Left hindlimb (tissue), 1 donor: ENCODE results near the gene CBLC.

ENCODE experiments used
- DNase-seq: peaks from one replicate; pipeline ENCODE4 v3.0.0-alpha.2; 2018

The CBLC gene

GRCh38 chr19:44803442-44804428 lies 26.0 kb downstream of the CBLC start:
- DNase-seq, result no peak

DNA sequence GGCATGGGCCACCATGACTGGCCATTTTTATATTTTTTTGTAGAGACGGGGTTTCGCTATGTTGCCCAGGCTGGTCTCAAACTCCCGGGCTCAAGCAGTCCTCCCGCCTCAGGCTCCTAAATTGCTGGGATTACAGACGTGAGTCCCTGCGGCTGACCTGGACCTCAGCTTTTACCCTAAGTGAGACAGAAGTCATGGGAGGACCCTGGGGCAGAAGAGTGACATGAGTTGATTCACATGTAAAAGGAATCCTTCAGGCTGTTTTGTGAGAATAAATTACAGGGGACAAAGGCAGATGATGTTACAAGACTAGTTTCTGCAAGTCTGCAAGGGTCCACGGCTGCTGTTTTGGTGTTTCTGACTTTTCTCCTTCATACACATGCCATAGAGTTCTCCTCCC lies 28.6 kb downstream of the CBLC start:
- DNase-seq, result no peak

DNA sequence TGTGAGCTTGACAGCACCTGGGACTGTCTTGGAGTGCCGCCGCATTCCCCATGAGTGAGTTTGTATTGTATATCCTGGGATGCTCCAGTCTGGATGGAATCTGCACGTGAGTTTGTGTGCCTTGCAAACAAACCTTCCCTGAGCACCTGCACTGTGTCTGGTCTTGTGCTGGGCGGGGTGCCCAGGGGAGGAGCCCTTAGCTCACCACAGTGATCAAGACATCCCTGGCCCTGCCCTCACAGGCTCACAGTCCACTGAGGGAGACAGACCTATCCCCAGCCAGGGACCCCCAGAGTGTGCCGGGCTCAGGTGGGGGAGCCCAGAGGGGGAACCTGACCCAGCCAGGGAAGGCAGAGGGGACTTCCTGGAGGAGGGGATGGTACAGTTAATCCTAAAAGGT lies 29.5 kb downstream of the CBLC start:
- DNase-seq, result no peak

DNA sequence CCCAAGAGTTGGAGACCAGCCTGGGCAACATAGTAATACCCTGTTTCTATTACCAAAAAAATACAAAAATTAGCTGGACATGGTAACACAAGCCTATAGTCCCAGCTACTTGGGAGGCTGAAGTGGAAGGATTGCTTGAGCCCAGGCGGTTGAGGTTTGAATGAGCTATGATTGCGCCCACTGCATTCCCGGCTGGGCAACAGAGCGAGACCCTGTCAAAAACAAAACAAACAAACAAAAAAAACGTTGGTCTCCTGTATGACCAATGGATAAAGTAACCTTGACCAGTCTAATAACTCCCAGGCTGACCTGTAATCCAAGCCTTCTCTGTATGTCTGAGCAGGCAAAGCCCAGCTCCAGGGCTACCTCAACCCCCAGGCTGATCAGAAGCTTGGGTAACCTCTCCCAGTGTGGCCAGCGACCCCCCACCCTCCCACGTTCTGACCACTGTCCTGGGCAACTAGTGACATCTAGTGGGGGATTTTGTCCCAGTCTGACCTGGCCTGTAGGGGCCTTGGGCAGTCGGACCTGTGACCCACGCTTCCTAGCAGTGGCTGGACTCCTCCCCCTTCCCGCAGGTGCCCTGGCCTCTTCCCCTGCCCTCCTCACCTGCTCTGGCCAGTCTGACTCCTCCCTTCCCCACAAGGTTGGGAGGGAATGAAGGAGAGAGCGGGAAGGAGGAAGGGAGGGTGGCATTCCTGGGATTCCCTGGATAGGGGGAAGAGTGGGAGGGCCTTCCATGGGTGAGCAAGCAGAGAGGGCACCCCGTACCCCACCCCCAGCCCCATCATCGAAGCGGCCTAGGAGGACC lies 30.2 kb downstream of the CBLC start:
- no peak for DNase-seq

DNA sequence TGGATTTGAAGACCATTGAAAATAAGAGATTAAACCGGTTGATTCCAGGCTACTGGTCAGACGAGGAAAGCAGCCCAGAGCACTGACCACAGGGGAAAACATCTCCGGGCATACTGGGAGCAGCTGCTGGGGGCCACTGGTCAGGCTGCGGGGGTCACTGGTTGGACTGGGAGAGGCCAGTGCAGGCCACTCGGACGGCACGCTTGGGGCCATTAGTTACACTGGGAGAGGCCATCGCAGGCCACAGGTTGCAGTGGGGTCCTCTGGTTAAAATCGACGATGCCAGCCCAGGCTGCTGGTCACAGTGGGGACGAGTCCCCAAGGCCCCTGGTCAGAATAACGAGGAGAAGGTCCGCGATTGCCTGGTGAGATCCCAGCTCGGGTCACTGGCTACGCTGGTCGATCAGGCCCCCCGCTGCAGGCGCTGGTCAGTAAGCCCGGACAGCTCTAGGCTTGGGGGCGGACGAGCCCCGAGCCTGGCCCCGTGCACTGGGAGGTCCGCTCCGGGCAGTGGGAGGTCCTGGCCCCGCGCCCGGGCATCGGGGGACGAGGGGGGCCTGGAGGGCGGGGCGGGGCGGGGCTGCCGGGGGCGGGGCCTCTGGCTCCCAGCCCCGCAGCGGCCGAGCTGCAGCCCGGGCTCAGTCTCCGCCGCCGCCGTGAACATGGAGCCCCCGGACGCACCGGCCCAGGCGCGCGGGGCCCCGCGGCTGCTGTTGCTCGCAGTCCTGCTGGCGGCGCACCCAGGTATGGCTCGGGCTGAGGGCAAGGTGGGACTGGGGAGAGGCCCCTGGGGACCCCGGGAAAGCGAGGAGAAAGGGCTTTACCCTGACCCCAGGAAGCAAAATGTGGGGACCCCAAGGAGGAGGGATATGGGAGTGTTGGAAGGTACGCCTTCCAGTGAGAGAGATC lies 31.0 kb downstream of the CBLC start, which contains the start of gene BCAM:
TSS of gene BCAM (plus strand) at position 641 of the 909 bp plus-strand sequence. CDS start at position 663, 22 bp downstream.
- peak; percentile 88 for DNase-seq

GRCh38 chr19:44809577-44810233 lies 32.0 kb downstream of the CBLC start:
- no peak for DNase-seq

GRCh38 chr19:44810234-44811121 lies 32.8 kb downstream of the CBLC start:
- DNase-seq, result no peak

- no peak for DNase-seq
These were observed 33.4 kb downstream of the CBLC start for GRCh38 chr19:44811122-44811419.

DNA sequence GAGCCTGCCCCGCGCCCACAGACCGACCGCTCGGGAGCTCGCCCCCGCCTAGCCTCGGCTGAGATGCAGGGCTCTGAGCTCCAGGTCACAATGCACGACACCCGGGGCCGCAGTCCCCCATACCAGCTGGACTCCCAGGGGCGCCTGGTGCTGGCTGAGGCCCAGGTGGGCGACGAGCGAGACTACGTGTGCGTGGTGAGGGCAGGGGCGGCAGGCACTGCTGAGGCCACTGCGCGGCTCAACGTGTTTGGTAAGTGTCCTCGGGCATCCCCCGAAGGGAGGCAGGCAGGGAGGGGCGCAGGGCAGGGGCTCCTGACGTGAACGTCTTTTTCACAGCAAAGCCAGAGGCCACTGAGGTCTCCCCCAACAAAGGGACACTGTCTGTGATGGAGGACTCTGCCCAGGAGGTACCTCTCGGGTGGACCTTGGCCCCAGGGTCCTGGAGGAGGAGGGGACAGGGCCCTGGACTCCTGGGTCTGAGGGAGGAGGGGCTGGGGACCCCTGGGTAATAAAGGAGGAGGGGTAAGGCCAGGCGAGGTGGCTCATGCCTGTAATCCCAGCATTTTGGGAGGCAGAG lies 34.5 kb downstream of the CBLC start:
- DNase-seq, result no peak

GRCh38 chr19:44813070-44813840 lies 35.6 kb downstream of the CBLC start:
- DNase-seq, result no peak

GRCh38 chr19:44813841-44814470 lies 36.3 kb downstream of the CBLC start:
- DNase-seq, result no peak

- no peak for DNase-seq
These were observed 36.8 kb downstream of the CBLC start for GRCh38 chr19:44814517-44814916.

DNA sequence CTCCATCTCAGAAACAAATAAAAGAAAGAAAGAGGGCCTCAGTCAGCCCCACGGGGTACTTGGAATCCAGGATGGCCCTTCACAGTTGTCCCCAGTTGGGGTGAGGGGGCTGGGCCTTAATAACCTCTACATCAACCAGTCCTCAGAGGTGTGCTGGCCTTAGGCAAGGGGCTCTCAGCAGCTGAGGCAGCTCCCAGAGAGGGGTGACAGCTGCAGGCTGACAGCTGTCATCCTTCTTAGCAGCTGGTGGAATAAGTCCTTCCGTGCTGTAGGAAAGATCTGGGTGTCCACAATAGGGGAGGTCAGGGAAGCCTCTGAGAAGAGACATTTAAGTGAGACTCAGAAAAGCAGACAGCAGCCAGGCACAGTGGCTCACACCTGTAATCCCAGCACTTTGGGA lies 38.6 kb downstream of the CBLC start:
- no peak for DNase-seq

GRCh38 chr19:44817725-44818465 lies 40.2 kb downstream of the CBLC start:
- DNase-seq, result no peak

DNA sequence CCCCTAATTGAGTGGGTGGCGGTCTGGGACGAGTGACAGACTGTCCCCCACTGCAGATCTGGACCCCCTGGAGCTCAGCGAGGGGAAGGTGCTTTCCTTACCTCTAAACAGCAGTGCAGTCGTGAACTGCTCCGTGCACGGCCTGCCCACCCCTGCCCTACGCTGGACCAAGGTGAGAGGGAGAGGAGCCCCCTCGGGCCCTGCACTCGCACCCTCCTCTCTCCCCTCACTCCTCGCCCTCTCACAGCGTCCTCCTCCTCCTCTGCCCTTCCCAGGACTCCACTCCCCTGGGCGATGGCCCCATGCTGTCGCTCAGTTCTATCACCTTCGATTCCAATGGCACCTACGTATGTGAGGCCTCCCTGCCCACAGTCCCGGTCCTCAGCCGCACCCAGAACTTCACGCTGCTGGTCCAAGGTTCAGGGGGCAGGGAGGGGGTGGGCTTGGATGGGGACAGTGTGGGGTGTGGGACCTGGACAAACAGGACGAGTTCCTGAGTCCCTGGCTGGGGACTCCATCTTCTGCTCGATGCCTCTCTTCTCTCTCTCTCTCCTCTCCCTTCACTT lies 40.9 kb downstream of the CBLC start:
- DNase-seq, result no peak

- DNase-seq, result no peak
These were observed 41.6 kb downstream of the CBLC start for GRCh38 chr19:44819246-44819832.

- peak; percentile 77 for DNase-seq
These were observed 43.2 kb downstream of the CBLC start for GRCh38 chr19:44820648-44821609.
